H54 (cell line): ENCODE data around the gene HIPK2.

Experiments
- DNase-seq: peaks from one replicate; pipeline ENCODE4 v3.0.0; 2011; ENCODE audit warnings: low spot score, mixed read lengths; ENCODE audit not compliant: insufficient read length
- FAIRE-seq: peaks from 3 replicates; lab custom pipeline; 2011; peaks lifted over from hg19 to GRCh38; lab: Jason Lieb, UNC
- POLR2A ChIP-seq: IDR thresholded peaks from 2 replicates; pipeline ENCODE4 v1.6.1; 2011; ENCODE audit warnings: low read depth, mild to moderate bottlenecking, low read length

HIPK2 gene

GRCh38 chr7:139583826-139584553 is 193.8 kb downstream of the HIPK2 start:
- no peak for FAIRE-seq
- DNase-seq, result no peak
- no peak for TF ChIP-seq POLR2A

GRCh38 chr7:139582671-139583155 is 195.1 kb downstream of the HIPK2 start:
- no peak for DNase-seq
- FAIRE-seq, result no peak
- TF ChIP-seq POLR2A, result no peak

DNA sequence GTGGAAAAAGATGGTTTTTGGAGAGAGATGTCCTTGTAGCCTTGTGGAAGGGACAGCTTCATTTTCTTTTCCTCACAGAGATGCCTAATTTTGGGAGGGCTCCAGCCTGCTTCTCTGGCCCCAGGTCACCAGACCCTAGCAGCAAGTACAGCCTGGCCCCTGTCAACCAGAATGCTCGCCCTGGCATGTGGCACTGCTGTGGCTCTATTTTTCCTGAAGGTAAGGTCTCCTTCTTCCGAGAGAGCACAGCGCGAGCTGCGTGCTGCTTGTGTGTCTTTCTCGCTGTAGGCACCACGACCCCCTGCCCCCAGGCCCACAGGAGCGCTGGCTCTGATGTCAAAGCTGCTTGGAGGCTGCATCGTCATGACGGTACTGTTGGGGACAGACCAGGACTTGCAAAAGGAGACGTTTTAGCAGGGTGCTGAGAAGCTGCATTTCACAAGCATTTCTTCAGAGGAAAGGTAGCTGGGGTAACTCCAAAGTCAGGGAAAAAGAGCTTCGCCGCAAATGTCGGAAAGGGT is 195.6 kb downstream of the HIPK2 start:
- DNase-seq (no peak), FAIRE-seq (no peak)
- TF ChIP-seq POLR2A, result no peak

DNA sequence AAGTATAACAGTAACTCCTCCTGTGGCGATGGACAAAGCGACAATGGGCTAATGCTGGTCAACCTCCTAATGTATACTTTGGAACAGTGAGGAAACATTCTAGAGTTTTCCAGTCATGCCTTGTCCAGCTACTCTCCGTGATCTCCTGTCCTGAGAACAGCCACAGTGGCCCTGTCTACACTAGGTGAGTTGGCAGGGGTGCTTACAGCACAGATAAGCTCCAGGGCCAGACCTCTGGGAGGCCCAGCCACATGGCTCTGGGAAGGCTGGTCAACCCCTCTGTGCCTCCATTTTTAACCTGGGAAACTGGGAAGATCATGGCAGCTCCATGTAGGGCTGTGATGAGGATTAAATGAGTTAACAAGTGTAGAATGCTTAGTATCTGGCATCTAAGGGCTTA is 197.4 kb downstream of the HIPK2 start:
- no peak for FAIRE-seq
- DNase-seq, result no peak
- TF ChIP-seq POLR2A, result no peak

DNA sequence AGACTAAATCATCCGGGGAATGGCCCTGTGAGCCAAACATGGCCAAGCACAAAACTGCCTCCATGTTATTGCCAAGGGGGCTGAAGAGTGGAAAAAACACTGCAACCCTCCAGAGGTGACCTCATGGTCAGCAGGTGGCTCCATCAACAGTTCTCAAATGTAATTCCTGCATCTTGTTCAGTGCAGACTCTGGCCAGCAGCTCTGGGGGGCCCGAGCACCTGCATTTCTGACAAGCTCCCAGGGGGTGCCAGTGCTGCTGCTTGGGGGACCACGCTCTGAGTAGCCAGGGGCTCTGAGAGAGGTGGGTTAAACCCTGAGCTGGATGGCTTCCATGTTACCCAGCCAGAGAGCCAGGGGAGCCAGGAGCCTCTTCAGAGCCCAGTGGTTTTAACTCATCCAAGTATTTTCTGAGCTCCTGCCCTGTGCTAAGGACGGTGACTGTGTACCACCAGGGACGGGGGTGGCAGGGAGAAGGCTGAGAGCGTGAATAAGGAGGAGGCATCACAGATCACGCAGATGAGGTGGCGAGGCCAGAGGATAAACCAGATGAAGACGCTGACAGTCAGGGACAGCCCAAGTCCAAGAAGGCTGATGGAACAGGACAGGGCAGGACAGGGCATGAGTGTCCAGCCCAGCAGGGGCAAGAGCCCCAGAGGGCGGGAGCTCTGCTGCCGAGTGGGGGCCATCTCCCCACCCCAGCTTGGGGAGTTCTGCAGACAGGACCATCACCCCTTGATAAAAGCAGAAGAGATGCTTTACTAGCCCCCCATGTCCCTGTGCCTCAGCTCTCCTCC is 201.4 kb downstream of the HIPK2 start:
- FAIRE-seq, result no peak
- DNase-seq, result no peak

DNA sequence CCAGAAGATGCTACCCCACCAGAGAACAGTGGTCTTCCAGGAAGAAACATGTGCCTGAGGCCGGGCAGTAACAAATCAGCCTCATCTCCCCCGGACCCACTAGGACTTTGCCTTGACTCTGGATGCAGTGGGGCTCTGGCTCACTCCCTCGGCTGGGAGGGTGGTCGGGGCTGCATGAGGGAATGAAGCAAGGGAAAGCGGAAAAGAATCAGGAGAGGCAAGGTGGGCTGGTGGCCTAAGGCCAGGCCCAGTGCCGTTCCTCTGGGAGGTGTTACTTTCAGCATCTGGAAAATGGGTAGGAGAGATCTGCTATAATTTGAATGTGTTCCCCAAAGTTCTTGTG is 202.5 kb downstream of the HIPK2 start:
- no peak for FAIRE-seq
- no peak for DNase-seq
- TF ChIP-seq POLR2A, result no peak

More for the DNA sequence above, 201.4 kb downstream of the HIPK2 start:
- no peak for TF ChIP-seq POLR2A

DNA sequence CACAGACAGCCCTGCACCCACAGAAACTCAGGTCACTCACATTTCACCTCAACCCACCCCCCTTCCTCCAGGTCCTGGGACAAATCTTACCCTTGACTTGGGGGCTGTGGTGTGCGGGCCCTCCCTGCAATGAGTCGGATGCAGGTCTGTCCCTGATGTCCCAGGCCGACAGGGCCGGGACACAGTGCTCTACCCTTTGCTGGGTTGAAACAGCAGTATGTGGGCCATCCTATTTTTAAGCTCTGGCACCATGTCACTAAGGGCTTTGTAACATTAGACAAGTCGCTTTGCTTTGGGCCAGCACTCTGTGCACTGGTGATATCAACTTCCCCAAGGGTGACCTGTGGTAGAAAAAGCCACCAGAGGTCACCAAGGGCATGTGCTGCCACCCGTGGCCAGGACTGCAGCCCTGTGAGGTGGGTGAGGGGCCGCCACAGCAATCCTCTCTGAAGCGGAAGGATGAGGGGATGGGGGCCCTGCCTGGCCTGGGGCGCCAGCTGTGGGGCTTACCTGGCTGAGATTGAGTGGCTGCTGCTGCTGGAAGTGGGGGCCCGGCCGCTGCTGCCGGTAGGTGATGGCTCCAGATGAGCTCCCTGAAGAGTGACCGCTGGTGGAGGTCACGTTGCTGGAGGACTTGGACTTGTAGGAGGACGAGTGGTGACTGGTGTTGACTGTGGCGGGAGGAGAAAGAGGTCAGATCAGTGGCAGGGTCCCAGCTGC is 203.0 kb downstream of the HIPK2 start:
- DNase-seq, result no peak
- FAIRE-seq, result no peak
- no peak for TF ChIP-seq POLR2A

DNA sequence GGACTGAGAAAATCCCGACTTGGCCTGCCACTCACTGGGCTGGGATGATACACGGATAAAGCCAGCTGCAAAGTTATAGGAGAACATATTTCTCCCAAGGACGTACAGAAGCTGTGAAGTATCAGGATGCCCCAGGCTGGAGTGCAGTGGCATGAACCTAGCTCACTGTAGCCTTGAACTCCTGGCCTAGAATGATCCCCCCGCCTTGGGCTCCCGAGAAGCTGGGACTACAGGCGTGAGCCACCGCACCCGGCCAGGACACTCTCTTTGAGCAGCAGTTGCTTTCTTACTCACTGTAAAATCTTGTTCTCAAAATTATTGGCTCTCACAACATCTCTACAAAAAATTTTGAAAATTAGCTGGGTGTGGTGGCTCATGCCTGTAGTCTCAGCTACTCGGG is 203.9 kb downstream of the HIPK2 start:
- TF ChIP-seq POLR2A, result no peak
- FAIRE-seq (no peak), DNase-seq (no peak)

- FAIRE-seq, result no peak
- no peak for TF ChIP-seq POLR2A
Observed at GRCh38 chr7:139572704-139573385, 205.0 kb downstream of the HIPK2 start.

DNA sequence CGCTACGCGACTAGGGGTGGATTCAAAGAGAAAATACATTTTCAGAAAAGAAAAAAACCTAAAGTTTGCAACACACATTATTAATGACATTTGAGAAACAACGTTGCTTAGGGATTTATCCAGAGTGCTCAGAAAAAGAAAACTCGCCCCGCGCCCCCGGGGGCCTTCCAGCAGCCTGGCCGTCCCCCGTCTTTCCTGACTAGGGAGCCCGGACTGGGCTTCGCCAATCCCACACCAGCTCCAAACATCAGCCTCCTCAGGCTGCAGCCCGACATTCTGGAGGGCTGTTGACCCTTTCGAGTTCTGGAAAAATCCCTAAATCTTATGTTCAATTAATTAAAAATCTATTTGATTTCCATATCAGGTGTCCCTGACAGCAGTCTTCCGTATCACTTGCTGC is 205.7 kb downstream of the HIPK2 start:
- DNase-seq, result no peak
- FAIRE-seq, result no peak
- no peak for TF ChIP-seq POLR2A

More at GRCh38 chr7:139572704-139573385, 205.0 kb downstream of the HIPK2 start:
- no peak for DNase-seq

DNA sequence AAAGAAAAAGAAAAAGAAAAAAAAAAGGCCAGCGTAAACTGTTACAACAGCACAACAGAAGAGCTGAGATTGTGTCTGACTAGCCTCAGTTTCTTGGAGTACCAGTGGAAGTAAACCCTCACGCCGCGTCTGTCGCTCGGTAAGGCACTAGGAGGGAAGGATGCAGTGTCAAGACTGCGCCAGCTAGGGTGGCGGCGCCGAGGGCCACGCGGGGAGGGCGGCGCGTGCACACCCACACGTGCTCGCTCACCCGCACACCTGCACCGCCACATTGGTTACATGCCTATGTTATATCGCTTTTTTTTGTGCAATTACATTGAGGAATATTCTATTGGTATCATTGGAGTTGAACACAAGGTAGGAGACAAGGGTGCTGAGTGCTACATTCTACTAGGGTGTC is 206.1 kb downstream of the HIPK2 start:
- DNase-seq (no peak), FAIRE-seq (no peak)
- TF ChIP-seq POLR2A, result no peak

DNA sequence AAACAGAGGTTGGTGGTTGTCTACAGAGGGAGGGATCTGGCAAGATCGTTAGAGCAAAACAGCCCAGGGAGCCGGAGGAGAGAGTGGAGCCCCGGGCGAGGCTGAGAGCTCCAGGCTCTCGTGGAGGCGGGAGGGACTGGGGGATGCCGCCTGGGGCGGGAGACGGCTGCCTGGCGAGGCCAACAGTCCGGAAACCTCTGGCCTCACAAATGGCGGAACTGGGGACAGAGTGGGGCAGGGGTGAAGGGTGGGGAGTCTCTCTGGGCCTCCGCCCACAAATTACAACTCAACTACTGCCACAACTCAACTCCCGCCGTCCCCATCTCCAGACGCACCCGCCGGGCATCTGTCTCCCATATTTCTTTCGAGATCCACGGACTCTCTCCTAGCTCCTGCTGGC is 206.6 kb downstream of the HIPK2 start:
- no peak for FAIRE-seq
- no peak for TF ChIP-seq POLR2A
- DNase-seq, result no peak

DNA sequence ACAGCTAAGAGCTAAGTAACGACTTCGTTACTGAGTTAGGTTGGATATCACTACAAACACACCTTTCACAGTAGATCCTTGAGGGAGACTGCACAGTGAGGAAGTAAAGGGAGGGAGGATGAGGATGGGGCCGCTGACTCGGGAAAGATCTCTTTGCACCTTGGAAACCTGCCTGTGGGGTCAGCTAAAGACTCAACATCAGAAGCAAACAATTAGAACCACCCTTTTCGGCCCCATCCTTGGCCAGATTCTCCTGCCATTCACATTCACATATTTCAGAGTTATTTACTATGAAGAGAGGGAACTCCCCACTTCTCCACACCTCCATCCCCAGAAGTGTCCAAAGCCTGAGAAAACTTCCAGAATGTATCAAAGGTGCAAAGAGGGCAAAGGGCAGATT is 207.2 kb downstream of the HIPK2 start:
- TF ChIP-seq POLR2A, result no peak
- DNase-seq (no peak), FAIRE-seq (no peak)
